Measurements from ENCODE around the gene TEP1.

TEP1 gene

GRCh38 chr14:20409226-20409625, 4.1 kb downstream of the TEP1 start:
- H3K4me3 ChIP-seq (ENCODE audit: insufficient read depth, low read length, poor library complexity, severe bottlenecking): no peak overlapping the region
- H3K9ac ChIP-seq (ENCODE audit: low read length): no peak overlapping the region
- no peaks in the 10 kb centered on the region for H3K9me2 ChIP-seq (replicated peaks; ENCODE audit: insufficient read depth, low read length)
- no peak overlapping the region for H3K4me2 ChIP-seq (ENCODE audit: low read depth, low read length, poor library complexity, severe bottlenecking)
- H3K27ac ChIP-seq (ENCODE audit: low read depth, low read length): no peak overlapping the region
- no peaks in the 10 kb centered on the region for H3K36me3 ChIP-seq (ENCODE audit: low read length)
- H3K27me3 ChIP-seq (ENCODE audit: low read length): no peaks in the 10 kb centered on the region
- H3F3A ChIP-seq (ENCODE audit: insufficient read depth): peaks cover 13% of the 10 kb centered on the region; the same call in 1 of the 2 replicates
- no peaks in the 10 kb centered on the region for H3K9me3 ChIP-seq (ENCODE audit: insufficient read depth, low read length)
- no peaks in the 10 kb centered on the region for H4K20me1 ChIP-seq (ENCODE audit: low read depth, low read length)
- TF ChIP-seq EZH2phosphoT487 (conservative IDR thresholded peaks at IDR 0.05; ENCODE audit: low read length): no peak
- TF ChIP-seq, protein P1, sequence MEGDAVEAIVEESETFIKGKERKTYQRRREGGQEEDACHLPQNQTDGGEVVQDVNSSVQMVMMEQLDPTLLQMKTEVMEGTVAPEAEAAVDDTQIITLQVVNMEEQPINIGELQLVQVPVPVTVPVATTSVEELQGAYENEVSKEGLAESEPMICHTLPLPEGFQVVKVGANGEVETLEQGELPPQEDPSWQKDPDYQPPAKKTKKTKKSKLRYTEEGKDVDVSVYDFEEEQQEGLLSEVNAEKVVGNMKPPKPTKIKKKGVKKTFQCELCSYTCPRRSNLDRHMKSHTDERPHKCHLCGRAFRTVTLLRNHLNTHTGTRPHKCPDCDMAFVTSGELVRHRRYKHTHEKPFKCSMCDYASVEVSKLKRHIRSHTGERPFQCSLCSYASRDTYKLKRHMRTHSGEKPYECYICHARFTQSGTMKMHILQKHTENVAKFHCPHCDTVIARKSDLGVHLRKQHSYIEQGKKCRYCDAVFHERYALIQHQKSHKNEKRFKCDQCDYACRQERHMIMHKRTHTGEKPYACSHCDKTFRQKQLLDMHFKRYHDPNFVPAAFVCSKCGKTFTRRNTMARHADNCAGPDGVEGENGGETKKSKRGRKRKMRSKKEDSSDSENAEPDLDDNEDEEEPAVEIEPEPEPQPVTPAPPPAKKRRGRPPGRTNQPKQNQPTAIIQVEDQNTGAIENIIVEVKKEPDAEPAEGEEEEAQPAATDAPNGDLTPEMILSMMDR (IDR thresholded peaks at IDR 0.05; ENCODE audit: insufficient read depth, low read length, poor library complexity, severe bottlenecking): no peak
- H3K79me2 ChIP-seq (ENCODE audit: insufficient read depth, low read length): peaks cover 11% of the 10 kb centered on the region
- H2AFZ ChIP-seq (ENCODE audit: low read depth, low read length, severe bottlenecking): no peak overlapping the region

DNA sequence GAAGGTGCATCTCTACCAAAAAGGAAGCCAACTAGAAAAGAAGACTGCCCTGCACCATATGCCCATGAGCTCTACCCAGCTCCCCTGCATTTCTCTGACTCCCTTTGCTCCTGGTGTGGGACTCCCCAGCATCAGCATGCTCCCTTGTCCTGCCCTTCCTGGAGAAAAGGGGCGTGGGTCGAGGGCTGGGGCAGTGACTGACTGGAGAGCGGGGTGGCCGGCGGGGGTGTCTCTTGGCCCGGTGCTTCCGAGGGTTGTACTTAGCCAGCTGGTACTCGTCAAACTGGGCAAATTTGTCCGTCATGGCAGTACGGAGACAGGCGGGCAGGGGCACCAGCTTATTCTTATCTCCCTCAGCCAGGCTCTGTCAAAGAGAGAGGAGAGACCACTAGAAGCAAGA, 9.8 kb downstream of the TEP1 start:
- H3K36me3 ChIP-seq (ENCODE audit: low read length): no peaks in the 10 kb centered on the region; the same call in 1 of the 2 replicates
- no peak overlapping the region for H3K27ac ChIP-seq (ENCODE audit: low read depth, low read length)
- H3K9ac ChIP-seq (ENCODE audit: low read length): no peak overlapping the region
- no peak overlapping the region for H2AFZ ChIP-seq (ENCODE audit: low read depth, low read length, severe bottlenecking)
- no peaks in the 10 kb centered on the region for H3K27me3 ChIP-seq (ENCODE audit: low read length)
- no peak overlapping the region for H3K4me3 ChIP-seq (ENCODE audit: insufficient read depth, low read length, poor library complexity, severe bottlenecking)
- H3K9me2 ChIP-seq (replicated peaks; ENCODE audit: insufficient read depth, low read length): no peaks in the 10 kb centered on the region
- H3K9me3 ChIP-seq (ENCODE audit: insufficient read depth, low read length): no peaks in the 10 kb centered on the region
- TF ChIP-seq, protein P1 (IDR thresholded peaks at IDR 0.05; ENCODE audit: insufficient read depth, low read length, poor library complexity, severe bottlenecking): no peak
- TF ChIP-seq EZH2phosphoT487 (conservative IDR thresholded peaks at IDR 0.05; ENCODE audit: low read length): no peak
- no peak overlapping the region for H3K4me2 ChIP-seq (ENCODE audit: low read depth, low read length, poor library complexity, severe bottlenecking)
- H4K20me1 ChIP-seq (ENCODE audit: low read depth, low read length): no peaks in the 10 kb centered on the region
- H3F3A ChIP-seq (ENCODE audit: insufficient read depth): no peaks in the 10 kb centered on the region
- H3K79me2 ChIP-seq (ENCODE audit: insufficient read depth, low read length): no peaks in the 10 kb centered on the region

- Histone ChIP-seq H3K9me2 (replicated peaks; ENCODE audit: insufficient read depth, low read length) (no peaks in the 10 kb centered on the region), H2AFZ (ENCODE audit: low read depth, low read length, severe bottlenecking) (no peak overlapping the region), H4K20me1 (ENCODE audit: low read depth, low read length) (no peaks in the 10 kb centered on the region), H3K4me2 (ENCODE audit: low read depth, low read length, poor library complexity, severe bottlenecking) (no peak overlapping the region), H3K27ac (ENCODE audit: low read depth, low read length) (no peak overlapping the region), H3K4me3 (ENCODE audit: insufficient read depth, low read length, poor library complexity, severe bottlenecking) (no peak overlapping the region), H3K27me3 (ENCODE audit: low read length) (no peaks in the 10 kb centered on the region), H3K9me3 (ENCODE audit: insufficient read depth, low read length) (no peaks in the 10 kb centered on the region), H3K36me3 (ENCODE audit: low read length) (no peaks in the 10 kb centered on the region; the same call in 1 of the 2 replicates), H3K79me2 (ENCODE audit: insufficient read depth, low read length) (no peaks in the 10 kb centered on the region), H3K9ac (ENCODE audit: low read length) (no peak overlapping the region), H3F3A (ENCODE audit: insufficient read depth) (no peaks in the 10 kb centered on the region)
- no peak for TF ChIP-seq EZH2phosphoT487 (conservative IDR thresholded peaks at IDR 0.05; ENCODE audit: low read length)
- TF ChIP-seq, protein P1 (IDR thresholded peaks at IDR 0.05; ENCODE audit: insufficient read depth, low read length, poor library complexity, severe bottlenecking): no peak
Observed at GRCh38 chr14:20400965-20401593, 12.2 kb downstream of the TEP1 start.

Data from SU-DHL-6 (cell line).